Measurements from ENCODE around the gene TSNAXIP1. TPM values are rescaled to one million over a fixed set of nuclear protein-coding genes. Genes with fewer than 3 reads are reported as not detected.

TSNAXIP1 gene
- total RNA-seq, 4 donors from 2014 or later = 0.35 to 7.4 (median 0.94) TPM; not detected in 1

DNA sequence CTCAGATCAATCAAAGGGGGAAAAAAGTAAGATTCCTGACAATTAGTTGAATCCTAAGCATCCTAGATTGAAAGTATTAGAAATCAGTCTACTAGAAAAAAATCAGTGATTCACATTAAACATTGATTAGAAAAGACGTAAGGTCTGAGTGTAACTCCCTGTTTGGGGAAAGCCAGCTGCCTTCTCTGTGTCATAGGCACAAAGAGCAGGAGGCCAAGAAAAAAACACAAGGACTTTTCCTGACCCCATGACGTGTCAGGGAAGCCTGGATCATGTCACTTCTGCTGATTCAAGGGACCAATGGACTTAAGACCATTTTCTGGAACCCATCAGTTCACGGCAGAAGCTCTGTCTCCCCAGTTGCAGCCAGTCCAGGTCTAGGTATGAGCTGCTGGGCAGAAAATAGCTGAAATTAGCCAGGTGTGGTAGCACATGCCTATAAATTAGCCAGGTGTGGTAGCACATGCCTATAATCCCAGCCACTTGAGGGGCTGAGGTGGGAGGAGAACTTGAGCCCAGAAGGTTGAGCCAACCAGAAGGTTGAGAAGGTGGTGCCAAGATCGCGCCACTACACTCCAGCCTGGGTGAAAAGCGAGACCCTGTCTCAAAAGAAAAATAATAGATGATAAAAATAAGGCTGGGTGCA is 36.2 kb upstream of the TSNAXIP1 start:
- H3K27ac ChIP-seq = no peak overlapping the region
- peaks cover 0 to 9% (median 0%) of the 10 kb centered on the region in 3 donors for H3K36me3 ChIP-seq
- TF ChIP-seq POLR2A (IDR thresholded peaks at IDR 0.05) = no peak
- TF ChIP-seq, protein P1, sequence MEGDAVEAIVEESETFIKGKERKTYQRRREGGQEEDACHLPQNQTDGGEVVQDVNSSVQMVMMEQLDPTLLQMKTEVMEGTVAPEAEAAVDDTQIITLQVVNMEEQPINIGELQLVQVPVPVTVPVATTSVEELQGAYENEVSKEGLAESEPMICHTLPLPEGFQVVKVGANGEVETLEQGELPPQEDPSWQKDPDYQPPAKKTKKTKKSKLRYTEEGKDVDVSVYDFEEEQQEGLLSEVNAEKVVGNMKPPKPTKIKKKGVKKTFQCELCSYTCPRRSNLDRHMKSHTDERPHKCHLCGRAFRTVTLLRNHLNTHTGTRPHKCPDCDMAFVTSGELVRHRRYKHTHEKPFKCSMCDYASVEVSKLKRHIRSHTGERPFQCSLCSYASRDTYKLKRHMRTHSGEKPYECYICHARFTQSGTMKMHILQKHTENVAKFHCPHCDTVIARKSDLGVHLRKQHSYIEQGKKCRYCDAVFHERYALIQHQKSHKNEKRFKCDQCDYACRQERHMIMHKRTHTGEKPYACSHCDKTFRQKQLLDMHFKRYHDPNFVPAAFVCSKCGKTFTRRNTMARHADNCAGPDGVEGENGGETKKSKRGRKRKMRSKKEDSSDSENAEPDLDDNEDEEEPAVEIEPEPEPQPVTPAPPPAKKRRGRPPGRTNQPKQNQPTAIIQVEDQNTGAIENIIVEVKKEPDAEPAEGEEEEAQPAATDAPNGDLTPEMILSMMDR (IDR thresholded peaks at IDR 0.05) = no peak
- H3K4me1 ChIP-seq = peaks cover 0 to 7% (median 0%) of the 10 kb centered on the region in 4 donors
- no peak for DNase-seq
- no peaks in the 10 kb centered on the region for H3K27me3 ChIP-seq
- no peaks in the 10 kb centered on the region for H3K9me3 ChIP-seq
- no peak overlapping the region for H3K4me3 ChIP-seq

DNA sequence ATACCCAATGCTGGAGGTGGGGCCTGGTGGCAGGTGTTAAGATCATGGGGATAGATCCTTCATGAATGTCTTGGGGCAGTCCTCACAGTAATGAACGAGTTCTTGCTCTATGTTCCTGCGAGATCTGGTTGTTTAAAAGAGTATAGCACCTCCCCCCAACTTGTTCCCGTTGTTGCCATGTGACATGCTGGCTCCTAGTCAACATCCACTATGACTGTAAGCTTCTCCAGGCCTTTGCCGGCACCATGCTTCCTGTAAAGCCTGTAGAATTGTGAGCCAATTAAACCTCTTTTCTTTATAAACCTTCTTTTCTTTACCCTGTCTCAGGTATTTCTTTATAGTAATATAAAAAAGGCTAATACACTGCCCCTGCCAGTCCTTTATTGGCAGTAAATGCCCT is 33.6 kb upstream of the TSNAXIP1 start:
- H3K4me1 ChIP-seq = peaks cover 0 to 7% (median 0%) of the 10 kb centered on the region in 4 donors
- TF ChIP-seq, protein P1 (IDR thresholded peaks at IDR 0.05) = no peak
- no peak for TF ChIP-seq POLR2A (IDR thresholded peaks at IDR 0.05)
- no peak overlapping the region for H3K4me3 ChIP-seq
- no peaks in the 10 kb centered on the region for H3K9me3 ChIP-seq
- DNase-seq = no peak
- H3K27ac ChIP-seq = no peak overlapping the region
- H3K27me3 ChIP-seq = no peaks in the 10 kb centered on the region
- H3K36me3 ChIP-seq = peaks cover 0 to 9% (median 0%) of the 10 kb centered on the region in 3 donors

DNA sequence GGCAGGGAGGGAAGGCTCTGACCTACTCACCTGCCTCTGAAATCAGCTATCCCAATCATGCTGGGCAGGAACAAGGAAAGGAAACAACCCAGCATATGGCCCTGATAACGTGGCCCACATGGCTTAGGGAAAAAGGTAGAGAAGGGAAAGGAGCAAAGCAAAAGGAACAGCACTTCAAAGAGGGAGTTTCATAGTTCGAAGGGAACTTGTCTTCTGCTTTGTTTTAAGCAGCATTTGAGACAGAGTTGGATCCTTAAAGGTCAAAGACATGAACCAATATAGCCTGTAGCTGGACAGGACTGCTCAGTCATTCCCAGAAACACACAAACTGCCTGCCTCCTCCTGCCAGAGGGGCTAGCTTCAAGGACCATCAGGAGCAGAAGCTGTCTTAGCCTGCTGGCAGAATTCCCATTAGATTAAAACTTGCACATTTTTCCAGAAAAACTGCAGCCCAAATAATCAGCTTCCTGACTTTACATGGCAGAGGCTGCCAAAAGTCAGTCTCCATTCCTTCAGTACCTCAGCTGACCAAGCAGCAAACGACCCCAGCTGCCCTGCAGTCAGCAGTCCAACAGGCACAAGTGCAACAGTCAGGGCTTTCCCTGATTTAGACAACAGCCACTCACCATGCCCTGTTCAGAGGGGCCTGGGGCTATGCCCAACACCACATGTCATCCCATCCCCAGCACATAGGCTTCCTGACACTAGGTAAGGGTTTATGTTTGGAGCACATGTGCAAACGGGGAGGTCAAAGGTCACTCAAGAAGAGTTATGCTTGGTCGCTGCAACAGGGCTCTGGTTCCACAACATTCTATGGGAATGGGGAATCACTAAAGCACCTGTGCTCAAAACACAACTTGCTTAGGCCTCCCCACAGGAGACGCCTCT is 32.9 kb upstream of the TSNAXIP1 start:
- peaks cover 0 to 7% (median 0%) of the 10 kb centered on the region in 4 donors for H3K4me1 ChIP-seq
- H3K4me3 ChIP-seq = no peak overlapping the region
- peaks cover 0 to 9% (median 0%) of the 10 kb centered on the region in 3 donors for H3K36me3 ChIP-seq
- no peaks in the 10 kb centered on the region for H3K9me3 ChIP-seq
- no peak for DNase-seq
- no peak overlapping the region for H3K27ac ChIP-seq
- H3K27me3 ChIP-seq = no peaks in the 10 kb centered on the region
- TF ChIP-seq, protein P1 (IDR thresholded peaks at IDR 0.05) = no peak
- TF ChIP-seq POLR2A (IDR thresholded peaks at IDR 0.05) = no peak

DNA sequence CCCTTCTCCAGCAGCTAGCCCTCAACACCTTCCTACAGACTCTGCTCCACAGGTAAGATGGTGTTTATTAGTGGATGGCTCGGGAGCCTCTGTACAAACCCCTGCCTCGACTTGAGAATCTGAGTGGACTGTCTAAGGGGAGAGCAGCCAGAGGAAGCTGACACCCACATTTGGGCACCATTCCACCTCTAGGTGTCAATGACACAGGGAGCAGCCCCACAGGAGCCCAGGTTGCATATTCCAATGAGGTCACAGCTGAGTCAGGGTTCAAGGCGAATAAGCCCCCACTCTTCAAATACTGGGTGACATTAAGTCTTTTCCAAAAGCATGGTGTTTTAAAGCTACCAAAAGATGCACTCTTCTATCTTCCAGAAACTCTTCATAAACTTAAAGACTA is 32.2 kb upstream of the TSNAXIP1 start:
- Histone ChIP-seq H3K9me3 (no peaks in the 10 kb centered on the region), H3K27me3 (no peaks in the 10 kb centered on the region), H3K36me3 (peaks cover 0 to 9% (median 0%) of the 10 kb centered on the region in 3 donors), H3K27ac (no peak overlapping the region), H3K4me1 (peaks cover 0 to 7% (median 0%) of the 10 kb centered on the region in 4 donors), H3K4me3 (no peak overlapping the region)
- no peak for DNase-seq
- TF ChIP-seq, protein P1 (IDR thresholded peaks at IDR 0.05) = no peak
- no peak for TF ChIP-seq POLR2A (IDR thresholded peaks at IDR 0.05)

DNA sequence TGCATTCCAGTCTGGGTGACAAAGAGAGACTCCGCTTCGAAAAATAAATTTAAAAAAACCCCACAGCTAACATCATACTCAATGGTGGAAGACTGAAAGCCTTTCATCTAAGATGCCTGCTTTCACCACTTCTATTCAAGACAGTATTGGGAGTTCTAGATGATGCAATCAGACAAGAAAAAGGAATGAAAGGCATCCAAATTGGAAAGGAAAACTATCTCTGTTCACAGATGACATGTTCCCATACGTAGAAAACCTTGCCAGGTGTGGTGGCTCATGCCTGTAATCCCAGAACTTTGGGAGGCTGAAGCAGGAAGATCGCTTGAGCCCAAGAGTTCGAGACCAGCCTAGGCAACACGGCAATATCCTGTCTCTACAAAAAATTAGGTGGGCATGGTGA is 31.4 kb upstream of the TSNAXIP1 start:
- no peak overlapping the region for H3K4me3 ChIP-seq
- H3K9me3 ChIP-seq = no peaks in the 10 kb centered on the region
- TF ChIP-seq POLR2A (IDR thresholded peaks at IDR 0.05) = no peak
- TF ChIP-seq, protein P1 (IDR thresholded peaks at IDR 0.05) = no peak
- DNase-seq = no peak
- H3K27ac ChIP-seq = no peak overlapping the region
- peaks cover 0 to 6% (median 0%) of the 10 kb centered on the region in 3 donors for H3K36me3 ChIP-seq
- peaks cover 0 to 7% (median 0%) of the 10 kb centered on the region in 4 donors for H3K4me1 ChIP-seq
- H3K27me3 ChIP-seq = no peaks in the 10 kb centered on the region

Data from Peyer's patch (tissue), 4 donors.